ENCODE results near the gene KRTAP10-3. TPM values are rescaled to one million over a fixed set of nuclear protein-coding genes. Genes with fewer than 3 reads are reported as not detected.

The KRTAP10-3 gene
- total and polyA plus RNA-seq, 9 of the 15 experiments (the other 6 are each of a cell fraction or from before 2014, with no cell fraction given): not detected

- peak; percentile 50; the same call in 1 of the 2 replicates for TF ChIP-seq PTRF (tag; IDR thresholded peaks at IDR 0.05)
- TF ChIP-seq RAD21 (CRISPR knock-in tag; conservative IDR thresholded peaks at IDR 0.05 in 1 of 2, IDR thresholded peaks at IDR 0.05 in 1 of 2): peak in 1 of 2 experiments; percentile 10; a peak in 1 of 4 replicates
- TF ChIP-seq MTA1 (IDR thresholded peaks at IDR 0.05; ENCODE audit: borderline replicate concordance): peak; percentile 71; the same call in 1 of the 2 replicates
- no peak for TF ChIP-seq ZNF253 (CRISPR knock-in tag; conservative IDR thresholded peaks at IDR 0.05)
- peak; percentile 83 for TF ChIP-seq CEBPB (tag; IDR thresholded peaks at IDR 0.05)
- TF ChIP-seq MAX (CRISPR knock-in tag; IDR thresholded peaks at IDR 0.05): peak; percentile 37; the same call in 1 of the 2 replicates
- peak; percentile 81 for TF ChIP-seq BCOR (IDR thresholded peaks at IDR 0.05)
- TF ChIP-seq, protein P1, sequence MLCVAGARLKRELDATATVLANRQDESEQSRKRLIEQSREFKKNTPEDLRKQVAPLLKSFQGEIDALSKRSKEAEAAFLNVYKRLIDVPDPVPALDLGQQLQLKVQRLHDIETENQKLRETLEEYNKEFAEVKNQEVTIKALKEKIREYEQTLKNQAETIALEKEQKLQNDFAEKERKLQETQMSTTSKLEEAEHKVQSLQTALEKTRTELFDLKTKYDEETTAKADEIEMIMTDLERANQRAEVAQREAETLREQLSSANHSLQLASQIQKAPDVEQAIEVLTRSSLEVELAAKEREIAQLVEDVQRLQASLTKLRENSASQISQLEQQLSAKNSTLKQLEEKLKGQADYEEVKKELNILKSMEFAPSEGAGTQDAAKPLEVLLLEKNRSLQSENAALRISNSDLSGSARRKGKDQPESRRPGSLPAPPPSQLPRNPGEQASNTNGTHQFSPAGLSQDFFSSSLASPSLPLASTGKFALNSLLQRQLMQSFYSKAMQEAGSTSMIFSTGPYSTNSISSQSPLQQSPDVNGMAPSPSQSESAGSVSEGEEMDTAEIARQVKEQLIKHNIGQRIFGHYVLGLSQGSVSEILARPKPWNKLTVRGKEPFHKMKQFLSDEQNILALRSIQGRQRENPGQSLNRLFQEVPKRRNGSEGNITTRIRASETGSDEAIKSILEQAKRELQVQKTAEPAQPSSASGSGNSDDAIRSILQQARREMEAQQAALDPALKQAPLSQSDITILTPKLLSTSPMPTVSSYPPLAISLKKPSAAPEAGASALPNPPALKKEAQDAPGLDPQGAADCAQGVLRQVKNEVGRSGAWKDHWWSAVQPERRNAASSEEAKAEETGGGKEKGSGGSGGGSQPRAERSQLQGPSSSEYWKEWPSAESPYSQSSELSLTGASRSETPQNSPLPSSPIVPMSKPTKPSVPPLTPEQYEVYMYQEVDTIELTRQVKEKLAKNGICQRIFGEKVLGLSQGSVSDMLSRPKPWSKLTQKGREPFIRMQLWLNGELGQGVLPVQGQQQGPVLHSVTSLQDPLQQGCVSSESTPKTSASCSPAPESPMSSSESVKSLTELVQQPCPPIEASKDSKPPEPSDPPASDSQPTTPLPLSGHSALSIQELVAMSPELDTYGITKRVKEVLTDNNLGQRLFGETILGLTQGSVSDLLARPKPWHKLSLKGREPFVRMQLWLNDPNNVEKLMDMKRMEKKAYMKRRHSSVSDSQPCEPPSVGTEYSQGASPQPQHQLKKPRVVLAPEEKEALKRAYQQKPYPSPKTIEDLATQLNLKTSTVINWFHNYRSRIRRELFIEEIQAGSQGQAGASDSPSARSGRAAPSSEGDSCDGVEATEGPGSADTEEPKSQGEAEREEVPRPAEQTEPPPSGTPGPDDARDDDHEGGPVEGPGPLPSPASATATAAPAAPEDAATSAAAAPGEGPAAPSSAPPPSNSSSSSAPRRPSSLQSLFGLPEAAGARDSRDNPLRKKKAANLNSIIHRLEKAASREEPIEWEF (CRISPR knock-in tag; IDR thresholded peaks at IDR 0.05): peak; percentile 93
- TF ChIP-seq, protein P2, sequence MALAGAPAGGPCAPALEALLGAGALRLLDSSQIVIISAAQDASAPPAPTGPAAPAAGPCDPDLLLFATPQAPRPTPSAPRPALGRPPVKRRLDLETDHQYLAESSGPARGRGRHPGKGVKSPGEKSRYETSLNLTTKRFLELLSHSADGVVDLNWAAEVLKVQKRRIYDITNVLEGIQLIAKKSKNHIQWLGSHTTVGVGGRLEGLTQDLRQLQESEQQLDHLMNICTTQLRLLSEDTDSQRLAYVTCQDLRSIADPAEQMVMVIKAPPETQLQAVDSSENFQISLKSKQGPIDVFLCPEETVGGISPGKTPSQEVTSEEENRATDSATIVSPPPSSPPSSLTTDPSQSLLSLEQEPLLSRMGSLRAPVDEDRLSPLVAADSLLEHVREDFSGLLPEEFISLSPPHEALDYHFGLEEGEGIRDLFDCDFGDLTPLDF (CRISPR knock-in tag; IDR thresholded peaks at IDR 0.05): 0 out of 2 replicates have a peak, but pooled peaks have one; percentile 26
- no peak for TF ChIP-seq ZC3H4 (CRISPR knock-in tag; IDR thresholded peaks at IDR 0.05; ENCODE audit: borderline replicate concordance)
- 0 out of 3 replicates have a peak, but pooled peaks of 1 of the 2 experiments have one; percentile 41 for TF ChIP-seq CBX3 (IDR thresholded peaks at IDR 0.05; ENCODE audit: borderline replicate concordance in 1 of 2, low read length in 2 of 2)
- no peak for TF ChIP-seq MCM7 (IDR thresholded peaks at IDR 0.05)
- TF ChIP-seq PBX2 (CRISPR knock-in tag; IDR thresholded peaks at IDR 0.05; ENCODE audit: low read depth): no peak; the same call in 1 of the 2 replicates
- peak; percentile 94 for TF ChIP-seq PBX2 (tag; conservative IDR thresholded peaks at IDR 0.05; ENCODE audit: low read depth)
- TF ChIP-seq, protein P3, sequence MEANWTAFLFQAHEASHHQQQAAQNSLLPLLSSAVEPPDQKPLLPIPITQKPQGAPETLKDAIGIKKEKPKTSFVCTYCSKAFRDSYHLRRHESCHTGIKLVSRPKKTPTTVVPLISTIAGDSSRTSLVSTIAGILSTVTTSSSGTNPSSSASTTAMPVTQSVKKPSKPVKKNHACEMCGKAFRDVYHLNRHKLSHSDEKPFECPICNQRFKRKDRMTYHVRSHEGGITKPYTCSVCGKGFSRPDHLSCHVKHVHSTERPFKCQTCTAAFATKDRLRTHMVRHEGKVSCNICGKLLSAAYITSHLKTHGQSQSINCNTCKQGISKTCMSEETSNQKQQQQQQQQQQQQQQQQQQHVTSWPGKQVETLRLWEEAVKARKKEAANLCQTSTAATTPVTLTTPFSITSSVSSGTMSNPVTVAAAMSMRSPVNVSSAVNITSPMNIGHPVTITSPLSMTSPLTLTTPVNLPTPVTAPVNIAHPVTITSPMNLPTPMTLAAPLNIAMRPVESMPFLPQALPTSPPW (CRISPR knock-in tag; IDR thresholded peaks at IDR 0.05): peak; percentile 69
Measured at GRCh38 chr21:44593598-44594405, 35.2 kb upstream of the KRTAP10-3 start (continued).
